ENCODE data around the gene NFKBIA.
"Not testable (repeated sequence)": the region's sequence is repeated elsewhere in the genome, so short reads cannot be mapped to it uniquely, and the experiment has no call there.

The NFKBIA gene

GRCh38 chr14:35404449-35405303 lies at the start of gene NFKBIA:
TSS of gene NFKBIA (minus strand) at chr14:35404749. CDS start at chr14:35404644, 105 bp downstream.
- DNase-seq: peak; percentile 87

GRCh38 chr14:35446450-35446849 lies 41.9 kb upstream of the NFKBIA start:
- DNase-seq: no peak

GRCh38 chr14:35444104-35444503 lies 39.6 kb upstream of the NFKBIA start:
- DNase-seq: no peak

GRCh38 chr14:35441160-35441559 lies 36.6 kb upstream of the NFKBIA start:
- no peak for DNase-seq

- DNase-seq: peak; percentile 35
Observed at GRCh38 chr14:35438910-35439713, 34.6 kb upstream of the NFKBIA start.

GRCh38 chr14:35438492-35438891 lies 33.9 kb upstream of the NFKBIA start:
- DNase-seq: not testable (repeated sequence)

- no peak for DNase-seq
Observed at GRCh38 chr14:35435177-35435576, 30.6 kb upstream of the NFKBIA start.

GRCh38 chr14:35433826-35434225 lies 29.3 kb upstream of the NFKBIA start:
- no peak for DNase-seq

- DNase-seq: no peak
Observed at GRCh38 chr14:35430459-35431199, 26.1 kb upstream of the NFKBIA start.

- DNase-seq: no peak
Observed at GRCh38 chr14:35429951-35430350, 25.4 kb upstream of the NFKBIA start.

- no peak for DNase-seq
Observed at GRCh38 chr14:35425850-35426249, 21.3 kb upstream of the NFKBIA start.

- no peak for DNase-seq
Observed at GRCh38 chr14:35423621-35424020, 19.1 kb upstream of the NFKBIA start.

- no peak for DNase-seq
Observed at GRCh38 chr14:35420036-35420811, 15.7 kb upstream of the NFKBIA start.

- DNase-seq: no peak
Observed at GRCh38 chr14:35419429-35419841, 14.9 kb upstream of the NFKBIA start.

- no peak for DNase-seq
Observed at GRCh38 chr14:35418093-35418492, 13.5 kb upstream of the NFKBIA start.

GRCh38 chr14:35416108-35416750 lies 11.7 kb upstream of the NFKBIA start:
- no peak for DNase-seq

- no peak for DNase-seq
Observed at GRCh38 chr14:35414365-35414764, 9.8 kb upstream of the NFKBIA start.

- DNase-seq: no peak
Observed at GRCh38 chr14:35412272-35413056, 7.9 kb upstream of the NFKBIA start.

GRCh38 chr14:35410858-35411257 lies 6.3 kb upstream of the NFKBIA start:
- no peak for DNase-seq

- DNase-seq: no peak
Observed at GRCh38 chr14:35409595-35409994, 5.0 kb upstream of the NFKBIA start.

- no peak for DNase-seq
Observed at GRCh38 chr14:35408026-35408425, 3.5 kb upstream of the NFKBIA start.

Measured in NCI-H2107 (cell line).